HepG2 (cell line): ENCODE data around the gene NTPCR. TPM values are rescaled to one million over a fixed set of nuclear protein-coding genes. Genes with fewer than 3 reads are reported as not detected.

Source experiments
- ATAC-seq: fragments of 200-7000 bp; cut with Tn5 transposase; 3 replicates; pipeline ENCODE4 v1.9.1; 2020; ENCODE audit warnings: mild to moderate bottlenecking, moderate library complexity
- BruUV-seq: library from RNA; stranded (reverse); fragments of 400-500 nt; replicated peaks from 2 replicates; lab custom pipeline; 2021; lab: Mats Ljungman, UMichigan
- CTCF ChIA-PET: fragments of 300-600 bp; formaldehyde crosslinking; extraction: SDS; loops from one replicate; lab custom pipeline; 2021; ENCODE audit warnings: low total read pairs, inconsistent platforms, low intra/inter-chr PET ratio; lab: Yijun Ruan, JAX
- POLR2A ChIA-PET: fragments of 350-600 bp; sonication (Branson Sonifier 250); formaldehyde crosslinking; loops from one replicate; lab custom pipeline; 2020; ENCODE audit warnings: antibody characterized with exemption, inconsistent platforms; lab: Yijun Ruan, JAX
- DNase-seq: peaks from one replicate; pipeline ENCODE4 v3.0.0-alpha.2; 2015; ENCODE audit warnings: low spot score
- FAIRE-seq: peaks from 3 replicates; lab custom pipeline; 2011; peaks lifted over from hg19 to GRCh38; lab: Jason Lieb, UNC
- H2AFZ ChIP-seq: one replicate; pipeline ENCODE4 v1.6.1; 2011; ENCODE audit warnings: low read length, inconsistent platforms
- H3K27ac ChIP-seq: fragments of 300-600 bp; 3 replicates; pipeline ENCODE4 v1.8.0; 2011; ENCODE audit warnings: mixed run types, mild to moderate bottlenecking, mixed read lengths, low read length, inconsistent platforms; ENCODE audit not compliant: insufficient read depth; ENCODE audit errors: extremely low read length
- H3K27me3 ChIP-seq, 2 experiments: fragments of 200-600 bp in 1 of 2; 2 replicates in 1 of 2; 3 replicates in 1 of 2; pipeline versions ENCODE4 v1.6.0 to v1.8.0; 2011; ENCODE audit warnings: low read length in 2 of 2, mild to moderate bottlenecking in 2 of 2, moderate library complexity in 2 of 2, inconsistent platforms in 1 of 2; ENCODE audit not compliant: insufficient read depth in 2 of 2, control insufficient read depth in 1 of 2
- H3K36me3 ChIP-seq, 2 experiments: fragments of 200-600 bp in 1 of 2; replicated peaks in 1 of 2; 2 replicates in 1 of 2; 3 replicates in 1 of 2; pipeline versions ENCODE4 v1.5.1 to v1.8.0; 2011; ENCODE audit warnings: low read length in 2 of 2, inconsistent platforms in 1 of 2; ENCODE audit not compliant: insufficient read depth in 2 of 2, control insufficient read depth in 1 of 2
- H3K4me1 ChIP-seq: 2 replicates; pipeline ENCODE4 v1.5.1; 2012; ENCODE audit warnings: low read length, inconsistent platforms; ENCODE audit not compliant: insufficient read depth
- H3K4me2 ChIP-seq: 2 replicates; pipeline ENCODE4 v1.6.0; 2011; ENCODE audit warnings: low read depth, low read length, inconsistent platforms
- H3K4me3 ChIP-seq, 3 experiments: fragments of 200-600 bp in 1 of 3; sonication (generic), shearing (Covaris generic) in 1 of 3; replicated peaks in 1 of 3; 2 replicates each; pipeline ENCODE4 v1.5.1; 2011 to 2016; ENCODE audit warnings: low read length in 3 of 3, inconsistent platforms in 2 of 3, low read depth in 2 of 3, mild to moderate bottlenecking in 2 of 3, control low read depth in 1 of 3, mixed read lengths in 1 of 3; ENCODE audit not compliant: insufficient read depth in 1 of 3
- H3K79me2 ChIP-seq: one replicate; pipeline ENCODE4 v1.6.1; 2011; ENCODE audit warnings: low read length, inconsistent platforms; ENCODE audit not compliant: insufficient read depth
- H3K9ac ChIP-seq: 2 replicates; pipeline ENCODE4 v1.6.0; 2011; ENCODE audit warnings: mild to moderate bottlenecking, low read depth, low read length, inconsistent platforms; ENCODE audit not compliant: insufficient read depth
- H3K9me3 ChIP-seq: 2 replicates; pipeline ENCODE4 v1.5.1; 2012; ENCODE audit warnings: mild to moderate bottlenecking, low read length
- H4K20me1 ChIP-seq: 2 replicates; pipeline ENCODE4 v1.6.0; 2011; ENCODE audit warnings: inconsistent platforms, mild to moderate bottlenecking, low read length, moderate library complexity; ENCODE audit not compliant: insufficient read depth
- BRD4 ChIP-seq: sonication (generic); formaldehyde crosslinking; IDR thresholded peaks from 2 replicates; pipeline ENCODE4 v1.4.0; 2020; ENCODE audit warnings: missing genetic modification reagents
- DMTF1 ChIP-seq: sonication (generic); formaldehyde crosslinking; IDR thresholded peaks from 2 replicates; pipeline ENCODE4 v1.4.0; 2020; ENCODE audit warnings: mild to moderate bottlenecking, missing genetic modification reagents
- GATAD2A ChIP-seq: IDR thresholded peaks from 2 replicates; pipeline ENCODE4 v1.6.1; 2016
- MAF1 ChIP-seq: sonication (generic); formaldehyde crosslinking; IDR thresholded peaks from 2 replicates; pipeline ENCODE4 v1.5.0; 2020; ENCODE audit warnings: missing genetic modification reagents, borderline replicate concordance
- PAWR ChIP-seq: sonication (generic); formaldehyde crosslinking; IDR thresholded peaks from 2 replicates; pipeline ENCODE4 v1.4.0; 2020; ENCODE audit warnings: missing genetic modification reagents, mild to moderate bottlenecking, borderline replicate concordance
- POGZ ChIP-seq: sonication (generic); formaldehyde crosslinking; IDR thresholded peaks from 2 replicates; pipeline ENCODE4 v1.4.0; 2020; ENCODE audit warnings: mild to moderate bottlenecking, missing genetic modification reagents
- RXRA ChIP-seq: sonication (generic); formaldehyde crosslinking; IDR thresholded peaks from 2 replicates; pipeline ENCODE4 v1.5.1; 2020; ENCODE audit warnings: missing genetic modification reagents
- SMC3 ChIP-seq: IDR thresholded peaks from 2 replicates; pipeline ENCODE4 v1.6.1; 2011; ENCODE audit warnings: low read length, improper control_type of control experiment
- TBP ChIP-seq: sonication (generic); formaldehyde crosslinking; IDR thresholded peaks from 2 replicates; pipeline ENCODE4 v1.5.0; 2020; ENCODE audit warnings: missing genetic modification reagents
- ZNF280D ChIP-seq: sonication (generic); formaldehyde crosslinking; IDR thresholded peaks from 2 replicates; pipeline ENCODE4 v1.5.1; 2020; ENCODE audit warnings: mild to moderate bottlenecking, missing genetic modification reagents
- ZNF292 ChIP-seq: sonication (generic); formaldehyde crosslinking; IDR thresholded peaks from 2 replicates; pipeline ENCODE4 v1.8.1; 2022; ENCODE audit warnings: mild to moderate bottlenecking, low read depth, missing genetic modification reagents, borderline replicate concordance
- ZNF564 ChIP-seq: sonication (generic); formaldehyde crosslinking; IDR thresholded peaks from 2 replicates; pipeline ENCODE4 v1.8.1; 2023; ENCODE audit warnings: mild to moderate bottlenecking, missing genetic modification reagents
- ZNF724P ChIP-seq: sonication (generic); formaldehyde crosslinking; IDR thresholded peaks from 2 replicates; pipeline ENCODE4 v1.8.0; 2022; ENCODE audit warnings: missing genetic modification reagents, borderline replicate concordance
- ZNF776 ChIP-seq: sonication (generic); formaldehyde crosslinking; IDR thresholded peaks from 2 replicates; pipeline ENCODE4 v1.4.0; 2020; ENCODE audit warnings: mild to moderate bottlenecking, missing genetic modification reagents
- ZSCAN20 ChIP-seq: sonication (generic); formaldehyde crosslinking; IDR thresholded peaks from 2 replicates; pipeline ENCODE4 v1.4.0; 2020; ENCODE audit warnings: missing genetic modification reagents, mild to moderate bottlenecking, borderline replicate concordance
- WGBS: methylation state at CpG from one replicate; pipeline ENCODE4 v1.1.6; 2017; ENCODE audit warnings: low lambda C conversion rate; 5-methylcytosine and 5-hydroxymethylcytosine counted together
- in situ Hi-C: cut with HindIII; loops from 2 replicates; pipeline ENCODE4 v1.10.0; 2017; ENCODE audit warnings: low pct_unique_long_range_greater_than_20kb; ENCODE audit not compliant: extremely low pct_ligation_motif_present
- intact Hi-C: fragments of 100-400 bp; cut with micrococcal nuclease; formaldehyde crosslinking; loops from one replicate; pipeline ENCODE4 v1.10.0; 2022; ENCODE audit not compliant: unreplicated experiment
- polyA plus RNA-seq, 8 experiments: library from polyadenylated mRNA; depleted of rRNA in 3 of 8; stranded (reverse) in 7 of 8; unstranded in 1 of 8; fragments of >200 nt; fragmentation: Illumina TruSeq in 4 of 8; extraction: Trizol in 4 of 8; gene quantifications; 2 replicates each; pipeline versions ENCODE4 v1.2.1 to v1.2.3, GENCODE V29; 2011 to 2016; ENCODE audit warnings: low read depth in 4 of 8, missing spikeins in 1 of 8, mixed read lengths in 1 of 8; ENCODE audit not compliant: insufficient read depth in 1 of 8
- total RNA-seq, 5 experiments: library from RNA; depleted of rRNA; stranded (reverse); fragments of >200 nt; fragmentation: Illumina TruSeq; extraction: Trizol; gene quantifications; 2 replicates each; pipeline ENCODE4 v1.2.3, GENCODE V29; 2016; ENCODE audit warnings: low read depth in 1 of 5

NTPCR gene
- total and polyA plus RNA-seq, 2 of the 13 experiments (the other 11 are each of a cell fraction or from before 2014, with no cell fraction given), result 11.7 to 47.0 TPM

- in situ Hi-C loops, result no loop called here
- no peaks in the 10 kb centered on the region for H3K79me2 ChIP-seq
- ChIA-PET POLR2A (no interaction called here), CTCF (no interaction called here)
- 12% methylated on average over 6 of the region's 6 CpGs for WGBS
- H3K4me1 ChIP-seq, result no peaks in the 10 kb centered on the region
- no peak overlapping the region for H3K27ac ChIP-seq
- H3K4me3 ChIP-seq, result no peak overlapping the region
- H2AFZ ChIP-seq, result no peak overlapping the region
- ATAC-seq (no peak), FAIRE-seq (no peak), DNase-seq (no peak)
- H3K36me3 ChIP-seq, result no peaks in the 10 kb centered on the region
- H4K20me1 ChIP-seq, result no peaks in the 10 kb centered on the region
- BruUV-seq, result no TSS peak
- no peaks in the 10 kb centered on the region for H3K9me3 ChIP-seq
- H3K9ac ChIP-seq, result no peak overlapping the region
- peaks cover 0 to 17% of the 10 kb centered on the region in 2 experiments; a peak in 3 of 5 replicates for H3K27me3 ChIP-seq
- TF ChIP-seq SMC3 (no peak), ZNF776 (no peak)
- intact Hi-C loops, result no loop called here
- H3K4me2 ChIP-seq, result no peak overlapping the region
These were observed 66.4 kb downstream of the NTPCR start for GRCh38 chr1:233016798-233017197.

GRCh38 chr1:233019083-233019482 lies 68.7 kb downstream of the NTPCR start:
- intact Hi-C loops, result no loop called here
- Histone ChIP-seq H3K4me2 (no peak overlapping the region), H3K27me3 (peaks cover 0 to 23% of the 10 kb centered on the region in 2 experiments; a peak in 3 of 5 replicates), H3K9me3 (no peaks in the 10 kb centered on the region), H3K79me2 (no peaks in the 10 kb centered on the region), H4K20me1 (no peaks in the 10 kb centered on the region), H3K36me3 (no peaks in the 10 kb centered on the region), H2AFZ (no peak overlapping the region), H3K27ac (no peak overlapping the region), H3K9ac (no peak overlapping the region), H3K4me1 (no peaks in the 10 kb centered on the region), H3K4me3 (no peak overlapping the region)
- BruUV-seq, result no TSS peak
- 0% methylated on average over 3 of the region's 3 CpGs for WGBS
- CTCF ChIA-PET, result no interaction called here
- POLR2A ChIA-PET, result no interaction called here
- DNase-seq (no peak), FAIRE-seq (no peak), ATAC-seq (no peak)
- in situ Hi-C loops, result no loop called here
- TF ChIP-seq ZNF564 (CRISPR knock-in tag) (no peak), TBP (CRISPR knock-in tag) (no peak), ZNF292 (CRISPR knock-in tag) (no peak), ZSCAN20 (no peak), ZNF724P (no peak), POGZ (CRISPR knock-in tag) (no peak), RXRA (no peak), BRD4 (CRISPR knock-in tag) (no peak), MAF1 (CRISPR knock-in tag) (no peak), GATAD2A (CRISPR knock-in tag) (no peak), ZNF280D (CRISPR knock-in tag) (no peak), DMTF1 (CRISPR knock-in tag) (no peak), PAWR (CRISPR knock-in tag) (no peak)
